Heart left ventricle (tissue), 16 donors: Measurements from ENCODE around the gene HAUS5. TPM values are rescaled to one million over a fixed set of nuclear protein-coding genes. Genes with fewer than 3 reads are reported as not detected.

Source experiments
- ATAC-seq, 4 donors: fragments of 200-7000 bp; cut with Tn5 transposase; one replicate each; pipeline ENCODE4 v1.9.1; 2020 to 2022; ENCODE audit warnings: moderate library complexity in 4 of 4, mild to moderate bottlenecking in 3 of 4, moderate number of reproducible peaks in 1 of 4
- DNase-seq, 5 donors: peaks; one replicate each; pipeline ENCODE4 v3.0.0-alpha.2; 2020
- H3K27ac ChIP-seq, 12 donors: fragments of 200-600 bp; sonication (generic) in 4 of 12; one replicate each; pipeline versions ENCODE4 v1.5.0 to v1.8.0; 2016 to 2022; ENCODE audit warnings: mild to moderate bottlenecking in 2 of 12
- H3K27me3 ChIP-seq, 9 donors: fragments of 200-600 bp; sonication (generic) in 2 of 9; one replicate each; pipeline versions ENCODE4 v1.5.1 to v1.8.0; 2016 to 2022; ENCODE audit warnings: mild to moderate bottlenecking in 3 of 9
- H3K36me3 ChIP-seq, 9 donors: fragments of 200-600 bp; sonication (generic) in 2 of 9; one replicate each; pipeline versions ENCODE4 v1.5.0 to v1.8.0; 2018 to 2022; ENCODE audit warnings: mild to moderate bottlenecking in 2 of 9
- H3K4me1 ChIP-seq, 12 donors: fragments of 200-600 bp; sonication (generic) in 4 of 12; one replicate each; pipeline versions ENCODE4 v1.5.0 to v1.8.0; 2016 to 2022; ENCODE audit warnings: mild to moderate bottlenecking in 3 of 12
- H3K4me3 ChIP-seq, 12 donors: fragments of 200-600 bp; sonication (generic) in 4 of 12; one replicate each; pipeline versions ENCODE4 v1.5.0 to v1.8.0; 2017 to 2022; ENCODE audit warnings: mild to moderate bottlenecking in 9 of 12, moderate library complexity in 4 of 12
- H3K9me3 ChIP-seq, 12 donors: fragments of 200-600 bp; sonication (generic) in 4 of 12; one replicate each; pipeline versions ENCODE4 v1.5.0 to v1.8.0; 2016 to 2022; ENCODE audit warnings: mild to moderate bottlenecking in 1 of 12
- CTCF ChIP-seq, 12 donors: fragments of 200-600 bp; sonication (generic) in 4 of 12; IDR thresholded peaks; one replicate each; pipeline versions ENCODE4 v1.5.0 to v1.8.0; 2018 to 2022; ENCODE audit warnings: antibody characterized with exemption in 12 of 12, mild to moderate bottlenecking in 5 of 12
- POLR2A ChIP-seq, 2 donors: fragments of 450-650 bp; IDR thresholded peaks; one replicate each; pipeline ENCODE4 v1.6.1; 2017; ENCODE audit warnings: antibody characterized with exemption in 2 of 2, mild to moderate bottlenecking in 2 of 2, moderate library complexity in 2 of 2
- WGBS, 4 donors: extraction: QIAGEN DNeasy Blood & Tissue Kit in 2 of 4; methylation state at CpG; one replicate each; pipeline versions ENCODE4 v1.1.5 to v1.1.7; 2013 to 2018; 5-methylcytosine and 5-hydroxymethylcytosine counted together
- intact Hi-C, 10 donors: fragments of 100-400 bp; cut with DNase I; formaldehyde crosslinking; loops; one replicate each; pipeline versions ENCODE4 v1.11.1 to v1.14.2; 2022
- polyA plus RNA-seq, 2 donors: library from polyadenylated mRNA; stranded (reverse); fragments of 200-250 nt; gene quantifications; one replicate each; pipeline ENCODE4 v1.2.3, GENCODE V29; 2013
- total RNA-seq, 9 donors: library from RNA; depleted of rRNA in 2 of 9; stranded (reverse); fragments of >200 nt in 2 of 9; fragmentation: NEBNext Ultra II Directional in 3 of 9; extraction: Animal tissue kit (Norgen Biotek cat#: 25700) in 3 of 9; gene quantifications; one replicate each; pipeline versions ENCODE4 v1.1.0 to v1.2.4, GENCODE V29; 2016 to 2023
- donor health status: ischemic (EF 13 %, LVEDD 7.1; RV severe dilation, severe dysfunction).
- donor health status: healthy with polysubstance abuse.
- donor health status: DM: no; HTN: yes; CAD: no.
- donor health status: DM: no; HTN: no; CAD: no.
- donor health status: ischemic (EF 25% LVEDD 6.9; RV normal size, moderate dysfunction).
- donor health status: ischemic (EF 25% LVEDD 5.7; RV mildly dilated, moderate dysfunction).
- donor health status: healthy.
- donor health status: DM: yes; HTN: yes; CAD: no.
- donor health status: ischemic (EF 35%, LVEDD 5.7; RV mildly dilated, moderate dysfunction).
- donor health status: nonischemic (EF 11% LVEDD 7.7; RV severe dilation, severe dysfunction).
- donor health status: DM: yes; HTN: yes; CAD: no.
- donor health status: PGD.
- donor health status: ischemic (EF 29% LVEDD 5.4; RV normal size, mild dysfunction).
- donor health status: nonischemic (EF 23%, LVEDD 6.1; RV moderate dilation, normal function).

Gene HAUS5
- total and polyA plus RNA-seq, 11 donors = 1.9 to 9.0 (median 3.9) TPM

GRCh38 chr19:35656700-35657099, 44.2 kb downstream of the HAUS5 start:
- intact Hi-C loops = no loop called here
- WGBS, 4 donors = 93 to 96% (median 95%) methylated on average over 6 of the region's 6 CpGs

DNA sequence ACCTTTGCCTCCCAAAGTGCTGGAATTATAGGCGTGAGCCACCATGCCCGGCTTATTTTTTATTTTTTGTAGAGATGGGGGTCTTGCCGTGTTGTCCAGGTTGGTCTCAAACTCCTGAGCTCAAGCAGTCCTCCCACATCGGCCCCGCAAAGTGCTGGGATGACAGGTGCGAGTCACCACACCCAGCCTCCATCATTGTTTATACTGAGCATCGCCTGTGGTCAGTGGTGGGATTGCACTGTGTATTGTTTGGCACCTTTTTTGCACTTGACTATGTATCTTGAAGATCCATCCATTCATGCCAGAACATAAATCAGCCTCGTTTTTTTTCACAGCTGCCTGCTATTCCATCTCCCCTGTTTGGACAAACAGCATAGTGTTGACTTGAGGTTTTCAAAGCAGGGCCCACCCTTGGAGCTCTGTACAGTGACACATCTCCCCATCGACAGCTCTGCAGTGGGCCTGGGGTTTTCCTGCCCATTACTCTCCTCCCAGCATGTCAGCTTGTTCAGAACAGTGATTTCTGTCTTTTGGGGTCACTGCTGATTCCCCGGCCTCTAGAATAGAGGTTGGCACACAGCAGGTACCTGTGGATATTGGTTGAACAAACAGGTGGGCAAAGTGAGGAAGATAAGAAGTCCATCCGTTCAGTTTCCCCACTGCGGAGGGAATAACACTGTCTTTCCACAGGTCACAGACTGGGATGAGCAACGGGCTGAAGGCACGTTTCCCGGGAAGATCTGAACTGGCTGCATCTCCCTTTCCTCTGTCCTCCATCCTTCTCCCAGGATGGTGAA, 45.6 kb downstream of the HAUS5 start:
- ATAC-seq (no peak), DNase-seq (no peak)
- WGBS, 4 donors = 85 to 92% (median 88%) methylated on average over 15 of the region's 15 CpGs
- H3K9me3 ChIP-seq = no peaks in the 10 kb centered on the region
- no peaks in the 10 kb centered on the region for H3K27me3 ChIP-seq
- TF ChIP-seq POLR2A (IDR thresholded peaks at IDR 0.05) (no peak), CTCF (IDR thresholded peaks at IDR 0.05) (peak in 1 of 12 donors; percentile 23)
- intact Hi-C loops = no loop called here
- no peaks in the 10 kb centered on the region for H3K4me1 ChIP-seq
- H3K4me3 ChIP-seq = no peak overlapping the region
- H3K36me3 ChIP-seq = peaks cover 0 to 100% (median 87%) of the 10 kb centered on the region in 9 donors
- no peak overlapping the region for H3K27ac ChIP-seq

More at GRCh38 chr19:35656700-35657099, 44.2 kb downstream of the HAUS5 start:
- Histone ChIP-seq H3K27ac (no peak overlapping the region), H3K4me1 (no peaks in the 10 kb centered on the region), H3K36me3 (peaks cover 0 to 100% (median 98%) of the 10 kb centered on the region in 9 donors), H3K9me3 (no peaks in the 10 kb centered on the region), H3K4me3 (no peak overlapping the region), H3K27me3 (no peaks in the 10 kb centered on the region)
- ATAC-seq (no peak), DNase-seq (no peak)
- TF ChIP-seq CTCF (IDR thresholded peaks at IDR 0.05) = no peak
- TF ChIP-seq POLR2A (IDR thresholded peaks at IDR 0.05) = no peak

DNA sequence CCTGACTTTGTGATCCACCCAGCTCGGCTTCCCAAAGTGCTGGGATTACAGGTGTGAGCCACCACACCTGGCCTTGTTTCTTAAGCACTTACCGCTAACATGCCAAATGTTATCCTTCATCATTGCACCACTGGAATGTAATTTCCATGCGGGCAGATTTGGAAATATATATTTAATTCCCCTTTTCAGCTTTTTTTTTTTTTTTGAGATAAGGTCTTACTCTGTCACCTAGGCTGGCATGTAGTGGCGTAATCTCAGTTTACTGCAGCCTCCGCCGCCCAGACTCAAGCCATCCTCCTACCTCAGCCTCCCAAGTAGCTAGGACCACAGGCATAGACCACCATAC, 49.4 kb downstream of the HAUS5 start:
- no peak overlapping the region for H3K4me3 ChIP-seq
- H3K4me1 ChIP-seq = no peaks in the 10 kb centered on the region
- WGBS, 4 donors = 96 to 98% (median 98%) methylated on average over 6 of the region's 6 CpGs
- no peaks in the 10 kb centered on the region for H3K27me3 ChIP-seq
- no peak overlapping the region for H3K27ac ChIP-seq
- no peaks in the 10 kb centered on the region for H3K9me3 ChIP-seq
- DNase-seq = no peak
- intact Hi-C loops = no loop called here
- H3K36me3 ChIP-seq = peaks cover 0 to 90% (median 60%) of the 10 kb centered on the region in 9 donors
- no peak for TF ChIP-seq POLR2A (IDR thresholded peaks at IDR 0.05)
- no peak for ATAC-seq

GRCh38 chr19:35663981-35664380, 51.4 kb downstream of the HAUS5 start:
- TF ChIP-seq POLR2A (IDR thresholded peaks at IDR 0.05) = no peak
- no peak for TF ChIP-seq CTCF (IDR thresholded peaks at IDR 0.05)
- Histone ChIP-seq H3K4me1 (no peaks in the 10 kb centered on the region), H3K27ac (no peak overlapping the region), H3K9me3 (no peaks in the 10 kb centered on the region), H3K4me3 (no peak overlapping the region), H3K27me3 (no peaks in the 10 kb centered on the region), H3K36me3 (peaks cover 0 to 69% (median 40%) of the 10 kb centered on the region in 9 donors)
- WGBS, 4 donors = 77 to 88% (median 85%) methylated on average over 3 of the region's 3 CpGs
- intact Hi-C loops = no loop called here
- no peak for ATAC-seq
- no peak for DNase-seq
